Neural cell (in vitro differentiated cells): ENCODE data around the gene P2RX2. TPM values are rescaled to one million over a fixed set of nuclear protein-coding genes. Genes with fewer than 3 reads are reported as not detected.

ENCODE experiments used
- H2AFZ ChIP-seq: fragments of 200-600, 300-800 bp; sonication (generic), shearing (Covaris generic); 2 replicates; pipeline ENCODE4 v1.6.0; 2014; ENCODE audit warnings: low read depth, mild to moderate bottlenecking, antibody characterized with exemption, low read length, moderate library complexity
- H3F3A ChIP-seq: fragments of 200-600 bp; shearing (Covaris generic); 2 replicates; pipeline ENCODE4 v1.6.1; 2016; ENCODE audit warnings: mild to moderate bottlenecking, moderate library complexity, mixed read lengths, antibody characterized with exemption, low read length; ENCODE audit not compliant: insufficient read depth, poor library complexity, severe bottlenecking
- H3K27ac ChIP-seq: fragments of 200-600, 300-800 bp; sonication (generic), shearing (Covaris generic); 2 replicates; pipeline ENCODE4 v1.5.1; 2014; ENCODE audit warnings: mild to moderate bottlenecking, low read length, moderate library complexity
- H3K27me3 ChIP-seq: fragments of 300-800, 200-600 bp; sonication (generic), shearing (Covaris generic); 2 replicates; pipeline ENCODE4 v1.6.0; 2014; ENCODE audit warnings: mild to moderate bottlenecking, low read depth, low read length, moderate library complexity; ENCODE audit not compliant: insufficient read depth
- H3K36me3 ChIP-seq: fragments of 300-800, 200-600 bp; sonication (generic), shearing (Covaris generic); 2 replicates; pipeline ENCODE4 v1.5.1; 2014; ENCODE audit warnings: mild to moderate bottlenecking, antibody characterized with exemption, low read length, moderate library complexity; ENCODE audit not compliant: insufficient read depth
- H3K4me2 ChIP-seq: fragments of 300-800, 200-600 bp; sonication (generic), shearing (Covaris generic); 2 replicates; pipeline ENCODE4 v1.6.0; 2014; ENCODE audit warnings: mild to moderate bottlenecking, low read length
- H3K4me3 ChIP-seq: fragments of 300-800, 200-600 bp; sonication (generic), shearing (Covaris generic); 2 replicates; pipeline ENCODE4 v1.5.1; 2014; ENCODE audit warnings: mild to moderate bottlenecking, low read length, moderate library complexity
- H3K79me2 ChIP-seq: fragments of 200-600 bp; shearing (Covaris generic); replicated peaks from 2 replicates; pipeline ENCODE4 v1.6.0; 2014; ENCODE audit warnings: mild to moderate bottlenecking, low read length, moderate library complexity; ENCODE audit not compliant: insufficient read depth
- H3K9ac ChIP-seq: fragments of 300-800, 200-600 bp; sonication (generic), shearing (Covaris generic); 2 replicates; pipeline ENCODE4 v1.6.1; 2016; ENCODE audit warnings: mild to moderate bottlenecking, low read length, mixed read lengths
- H3K9me2 ChIP-seq: fragments of 200-600 bp; shearing (Covaris generic); 2 replicates; pipeline ENCODE4 v1.6.1; 2016; ENCODE audit warnings: mild to moderate bottlenecking, low read length, mixed read lengths; ENCODE audit not compliant: insufficient read depth
- H3K9me3 ChIP-seq: fragments of 200-600, 300-800 bp; sonication (generic), shearing (Covaris generic); 2 replicates; pipeline ENCODE4 v1.6.1; 2016; ENCODE audit warnings: mild to moderate bottlenecking, mixed run types, low read length, moderate library complexity, mixed read lengths
- H4K20me1 ChIP-seq: fragments of 200-600 bp; shearing (Covaris generic); 2 replicates; pipeline ENCODE4 v1.6.1; 2016; ENCODE audit warnings: mild to moderate bottlenecking, mixed run types; ENCODE audit not compliant: insufficient read depth
- CTCF ChIP-seq: fragments of 450-650 bp; IDR thresholded peaks from 2 replicates; pipeline ENCODE4 v1.5.1; 2014; ENCODE audit warnings: antibody characterized with exemption, mild to moderate bottlenecking, moderate library complexity; ENCODE audit not compliant: poor library complexity, severe bottlenecking
- EP300 ChIP-seq: fragments of 450-650 bp; conservative IDR thresholded peaks from 2 replicates; pipeline ENCODE4 v1.6.1; 2014; ENCODE audit warnings: antibody characterized with exemption, mild to moderate bottlenecking, moderate library complexity; ENCODE audit not compliant: poor library complexity, severe bottlenecking
- EZH2 ChIP-seq: fragments of 200-600, 300-800 bp; shearing (Covaris generic), sonication (generic); IDR thresholded peaks from 2 replicates; pipeline ENCODE4 v1.6.1; 2014; ENCODE audit warnings: antibody characterized with exemption, low read length, borderline replicate concordance, mild to moderate bottlenecking; ENCODE audit not compliant: insufficient read depth, poor library complexity, severe bottlenecking
- MXI1 ChIP-seq: fragments of 450-650 bp; conservative IDR thresholded peaks from 2 replicates; pipeline ENCODE4 v1.6.1; 2014; ENCODE audit warnings: antibody characterized with exemption, mild to moderate bottlenecking; ENCODE audit not compliant: poor library complexity, severe bottlenecking
- POLR2AphosphoS5 ChIP-seq: IDR thresholded peaks from 2 replicates; pipeline ENCODE4 v1.6.1; 2012
- RAD21 ChIP-seq: fragments of 450-650 bp; conservative IDR thresholded peaks from 2 replicates; pipeline ENCODE4 v1.6.1; 2014; ENCODE audit warnings: antibody characterized with exemption, mild to moderate bottlenecking, moderate library complexity
- REST ChIP-seq: IDR thresholded peaks from 2 replicates; pipeline ENCODE4 v1.6.1; 2012; ENCODE audit warnings: borderline replicate concordance
- SMC3 ChIP-seq: fragments of 450-650 bp; conservative IDR thresholded peaks from 2 replicates; pipeline ENCODE4 v1.6.1; 2014; ENCODE audit warnings: antibody characterized with exemption, mild to moderate bottlenecking, moderate library complexity; ENCODE audit not compliant: poor library complexity
- TAF1 ChIP-seq: IDR thresholded peaks from 2 replicates; pipeline ENCODE4 v1.6.1; 2012; ENCODE audit warnings: low read depth
- polyA plus RNA-seq: library from polyadenylated mRNA; depleted of rRNA; stranded (reverse); fragments of >200 nt; gene quantifications from 2 replicates; pipeline ENCODE4 v1.2.3, GENCODE V29; 2014

The P2RX2 gene
- polyA plus RNA-seq, 1 donor from 2014 or later = not detected

GRCh38 chr12:132582582-132583410 lies 35.8 kb upstream of the P2RX2 start:
- Histone ChIP-seq H3K9me3 (no peaks in the 10 kb centered on the region), H3K79me2 (no peaks in the 10 kb centered on the region), H3K9ac (no peak overlapping the region), H3K9me2 (no peaks in the 10 kb centered on the region), H3F3A (no peaks in the 10 kb centered on the region), H3K36me3 (no peaks in the 10 kb centered on the region), H3K27ac (no peak overlapping the region), H4K20me1 (no peaks in the 10 kb centered on the region), H3K4me3 (no peak overlapping the region), H3K4me2 (no peak overlapping the region), H3K27me3 (no peaks in the 10 kb centered on the region), H2AFZ (no peak overlapping the region)
- TF ChIP-seq TAF1 (no peak), POLR2AphosphoS5 (no peak), RAD21 (no peak), SMC3 (no peak), EP300 (no peak), REST (no peak)

- no peak overlapping the region for H3K27ac ChIP-seq
- no peaks in the 10 kb centered on the region for H3F3A ChIP-seq
- no peaks in the 10 kb centered on the region for H3K9me3 ChIP-seq
- no peaks in the 10 kb centered on the region for H3K27me3 ChIP-seq
- H3K4me2 ChIP-seq = no peak overlapping the region
- H3K79me2 ChIP-seq = no peaks in the 10 kb centered on the region
- H3K36me3 ChIP-seq = no peaks in the 10 kb centered on the region
- no peak overlapping the region for H3K4me3 ChIP-seq
- H3K9me2 ChIP-seq = no peaks in the 10 kb centered on the region
- no peak overlapping the region for H3K9ac ChIP-seq
- H2AFZ ChIP-seq = no peak overlapping the region
- H4K20me1 ChIP-seq = no peaks in the 10 kb centered on the region
- TF ChIP-seq EZH2 = no peak
- TF ChIP-seq EP300 = no peak
- no peak for TF ChIP-seq TAF1
- TF ChIP-seq SMC3 = no peak
- no peak for TF ChIP-seq REST
- no peak for TF ChIP-seq MXI1
- no peak for TF ChIP-seq POLR2AphosphoS5
- TF ChIP-seq CTCF = no peak
- no peak for TF ChIP-seq RAD21
These were observed 35.2 kb upstream of the P2RX2 start for GRCh38 chr12:132583411-132583710.
